ENCODE results near the gene TRIM56. TPM values are rescaled to one million over a fixed set of nuclear protein-coding genes. Genes with fewer than 3 reads are reported as not detected.
"Not testable (repeated sequence)": the region's sequence is repeated elsewhere in the genome, so short reads cannot be mapped to it uniquely, and the experiment has no call there.

The TRIM56 gene
- total RNA-seq, 1 donor from 2014 or later, result 22.2 TPM

DNA sequence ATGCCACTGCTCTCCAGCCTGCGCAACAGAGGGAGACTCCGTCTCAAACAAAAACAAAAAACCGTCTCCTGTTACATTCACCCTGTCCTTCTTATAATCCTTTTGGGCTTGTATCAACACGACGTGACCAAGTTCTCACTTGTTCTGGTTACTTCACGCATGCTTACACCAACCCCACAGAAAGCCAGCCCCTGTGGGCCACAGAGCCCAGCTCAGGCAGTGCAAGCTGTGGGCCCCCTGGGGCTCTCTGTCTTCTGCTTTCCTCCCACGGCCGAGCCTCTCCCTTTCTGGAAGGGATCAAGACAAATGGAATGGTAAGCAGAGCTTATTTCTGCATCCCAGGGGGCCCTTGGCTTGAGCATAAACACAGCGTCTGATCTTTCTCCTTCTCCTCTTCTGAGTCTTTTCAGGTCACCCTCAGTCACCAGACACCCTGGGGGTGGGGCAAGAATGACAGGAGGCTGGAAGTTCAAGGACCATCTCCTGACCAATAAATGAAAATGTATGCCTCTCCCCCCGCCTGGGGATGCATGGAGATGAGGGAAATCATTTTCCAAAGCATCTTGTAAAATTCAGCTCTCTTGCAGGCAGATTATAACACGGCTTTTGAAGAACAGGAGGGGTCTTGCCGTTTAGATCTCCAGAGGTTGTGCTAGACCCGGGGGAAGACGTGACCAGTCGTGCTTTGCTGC lies 19.0 kb upstream of the TRIM56 start:
- Mint-ChIP-seq H3K9me3 (no peaks in the 10 kb centered on the region), H3K4me3 (peak overlapping the region; percentile 6)

DNA sequence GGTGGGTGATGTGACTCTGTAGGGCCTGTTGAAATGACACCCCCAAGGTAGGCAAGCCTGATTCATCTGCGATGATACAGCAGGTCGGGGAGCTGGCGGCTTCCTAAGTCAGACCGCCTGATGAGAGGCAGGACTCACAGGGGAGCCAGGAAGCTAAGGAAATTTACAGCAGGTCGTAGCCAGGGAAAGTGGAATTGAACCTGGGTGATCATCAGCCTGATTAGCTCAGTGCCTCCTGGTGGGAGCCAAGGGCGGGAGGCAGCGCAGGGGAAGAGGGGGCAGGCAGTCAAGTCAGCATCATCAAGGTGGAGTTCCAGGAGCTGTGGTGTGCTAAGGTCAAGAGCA lies 18.5 kb upstream of the TRIM56 start:
- H3K27me3 Mint-ChIP-seq, result peaks cover 28% of the 10 kb centered on the region
- TF ChIP-seq, protein P1, sequence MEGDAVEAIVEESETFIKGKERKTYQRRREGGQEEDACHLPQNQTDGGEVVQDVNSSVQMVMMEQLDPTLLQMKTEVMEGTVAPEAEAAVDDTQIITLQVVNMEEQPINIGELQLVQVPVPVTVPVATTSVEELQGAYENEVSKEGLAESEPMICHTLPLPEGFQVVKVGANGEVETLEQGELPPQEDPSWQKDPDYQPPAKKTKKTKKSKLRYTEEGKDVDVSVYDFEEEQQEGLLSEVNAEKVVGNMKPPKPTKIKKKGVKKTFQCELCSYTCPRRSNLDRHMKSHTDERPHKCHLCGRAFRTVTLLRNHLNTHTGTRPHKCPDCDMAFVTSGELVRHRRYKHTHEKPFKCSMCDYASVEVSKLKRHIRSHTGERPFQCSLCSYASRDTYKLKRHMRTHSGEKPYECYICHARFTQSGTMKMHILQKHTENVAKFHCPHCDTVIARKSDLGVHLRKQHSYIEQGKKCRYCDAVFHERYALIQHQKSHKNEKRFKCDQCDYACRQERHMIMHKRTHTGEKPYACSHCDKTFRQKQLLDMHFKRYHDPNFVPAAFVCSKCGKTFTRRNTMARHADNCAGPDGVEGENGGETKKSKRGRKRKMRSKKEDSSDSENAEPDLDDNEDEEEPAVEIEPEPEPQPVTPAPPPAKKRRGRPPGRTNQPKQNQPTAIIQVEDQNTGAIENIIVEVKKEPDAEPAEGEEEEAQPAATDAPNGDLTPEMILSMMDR (conservative IDR thresholded peaks at IDR 0.05), result no peak
- DNase-seq (ENCODE audit: extremely low spot score, unreplicated experiment), result no peak
- peak overlapping the region; percentile 6 for H3K4me3 Mint-ChIP-seq
- no peaks in the 10 kb centered on the region for H3K9me3 Mint-ChIP-seq
- no peak overlapping the region for H3K27ac Mint-ChIP-seq
- H3K4me1 Mint-ChIP-seq (ENCODE audit: unreplicated experiment), result peaks cover 11% of the 10 kb centered on the region
- no peaks in the 10 kb centered on the region for H3K36me3 Mint-ChIP-seq

More for the DNA sequence above, 19.0 kb upstream of the TRIM56 start:
- TF ChIP-seq, protein P1 (conservative IDR thresholded peaks at IDR 0.05), result no peak
- Mint-ChIP-seq H3K27ac (peak overlapping the region; percentile 9), H3K27me3 (peaks cover 32% of the 10 kb centered on the region), H3K4me1 (ENCODE audit: unreplicated experiment) (peaks cover 11% of the 10 kb centered on the region), H3K36me3 (no peaks in the 10 kb centered on the region)
- no peak for DNase-seq (ENCODE audit: extremely low spot score, unreplicated experiment)

DNA sequence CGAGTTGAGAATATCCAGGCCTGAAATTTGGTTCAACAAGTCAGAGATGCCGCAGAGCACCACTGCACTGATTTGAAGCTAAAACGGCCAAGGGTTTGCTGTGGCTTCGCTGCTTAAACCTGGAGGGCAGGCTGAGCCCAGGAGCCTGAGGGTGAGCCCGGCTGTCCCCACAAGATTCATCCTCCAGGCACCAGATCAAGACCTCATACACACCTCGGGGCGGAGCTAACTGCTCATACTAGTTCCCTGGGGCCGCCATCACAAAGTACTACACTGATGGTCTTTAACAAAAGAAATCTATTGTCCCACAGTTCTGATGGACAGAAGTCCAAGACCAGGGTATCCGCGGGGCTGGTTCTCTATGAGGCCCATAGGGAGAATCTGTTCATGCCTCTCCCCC lies 16.9 kb upstream of the TRIM56 start:
- Mint-ChIP-seq H3K4me3 (no peak overlapping the region), H3K27ac (no peak overlapping the region), H3K27me3 (peaks cover 21% of the 10 kb centered on the region), H3K4me1 (ENCODE audit: unreplicated experiment) (peaks cover 11% of the 10 kb centered on the region), H3K36me3 (no peaks in the 10 kb centered on the region), H3K9me3 (no peaks in the 10 kb centered on the region)
- TF ChIP-seq, protein P1 (conservative IDR thresholded peaks at IDR 0.05), result no peak
- DNase-seq (ENCODE audit: extremely low spot score, unreplicated experiment), result no peak

DNA sequence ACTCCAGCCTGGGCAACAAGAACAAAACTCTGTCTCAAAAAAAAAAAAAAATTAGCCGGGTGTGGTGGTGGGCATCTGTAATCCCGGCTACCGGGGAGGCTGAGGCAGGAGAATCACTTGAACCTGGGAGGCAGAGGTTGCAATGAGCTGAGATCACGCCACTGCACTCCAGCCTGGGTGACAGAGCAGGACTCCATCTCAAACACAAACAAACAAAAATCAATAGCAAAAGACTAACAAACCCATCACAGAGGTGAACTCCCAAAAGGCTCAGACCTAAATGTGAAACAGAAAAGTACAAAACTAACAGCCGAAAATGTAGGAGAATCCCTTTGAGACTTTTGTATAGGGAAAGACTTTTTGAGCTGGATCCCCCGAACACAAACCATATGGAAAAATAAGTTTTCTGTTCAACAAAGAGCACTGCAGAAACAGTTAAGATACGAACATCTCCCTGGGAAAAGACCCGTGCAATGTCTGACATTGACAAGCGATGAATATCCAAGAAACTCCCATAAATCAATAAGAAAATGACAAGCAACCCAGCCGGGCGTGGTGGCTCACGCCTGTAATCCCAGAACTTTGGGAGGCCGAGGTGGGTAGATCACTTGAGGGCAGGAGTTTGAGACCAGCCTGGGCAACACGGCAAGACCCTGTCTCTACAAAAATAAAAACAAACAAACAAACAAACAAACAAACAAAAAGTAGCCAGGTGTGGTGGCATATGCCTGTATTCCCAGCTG lies 13.7 kb upstream of the TRIM56 start:
- H3K9me3 Mint-ChIP-seq; DNase-seq (ENCODE audit: extremely low spot score, unreplicated experiment); H3K36me3 Mint-ChIP-seq; H3K27ac Mint-ChIP-seq; H3K4me3 Mint-ChIP-seq; H3K27me3 Mint-ChIP-seq; H3K4me1 Mint-ChIP-seq (ENCODE audit: unreplicated experiment): not testable (repeated sequence)

DNA sequence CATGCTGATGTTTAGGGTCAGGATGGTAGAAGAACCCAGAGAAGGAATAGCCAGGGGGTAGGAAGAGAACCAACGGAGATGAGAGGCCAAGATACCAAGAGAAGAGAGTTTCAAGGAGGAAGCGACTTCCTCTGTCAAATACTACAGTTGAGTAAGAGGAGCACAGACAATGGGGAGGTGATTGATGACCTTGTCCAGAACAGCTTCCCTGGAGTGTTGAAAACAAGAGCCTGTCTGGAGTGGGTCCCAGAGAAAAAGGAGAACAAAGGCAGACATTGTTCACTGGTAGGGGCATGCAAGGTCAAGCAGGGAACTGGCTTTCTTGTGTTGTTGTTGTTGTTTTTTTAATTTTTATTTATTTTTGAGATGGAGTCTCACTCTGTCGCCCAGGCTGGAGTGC lies 9.6 kb upstream of the TRIM56 start:
- Mint-ChIP-seq H3K9me3 (no peaks in the 10 kb centered on the region), H3K36me3 (no peaks in the 10 kb centered on the region), H3K4me3 (no peak overlapping the region), H3K4me1 (ENCODE audit: unreplicated experiment) (peaks cover 10% of the 10 kb centered on the region), H3K27me3 (peaks cover 7% of the 10 kb centered on the region), H3K27ac (no peak overlapping the region)
- no peak for DNase-seq (ENCODE audit: extremely low spot score, unreplicated experiment)
- TF ChIP-seq, protein P1 (conservative IDR thresholded peaks at IDR 0.05), result no peak

DNA sequence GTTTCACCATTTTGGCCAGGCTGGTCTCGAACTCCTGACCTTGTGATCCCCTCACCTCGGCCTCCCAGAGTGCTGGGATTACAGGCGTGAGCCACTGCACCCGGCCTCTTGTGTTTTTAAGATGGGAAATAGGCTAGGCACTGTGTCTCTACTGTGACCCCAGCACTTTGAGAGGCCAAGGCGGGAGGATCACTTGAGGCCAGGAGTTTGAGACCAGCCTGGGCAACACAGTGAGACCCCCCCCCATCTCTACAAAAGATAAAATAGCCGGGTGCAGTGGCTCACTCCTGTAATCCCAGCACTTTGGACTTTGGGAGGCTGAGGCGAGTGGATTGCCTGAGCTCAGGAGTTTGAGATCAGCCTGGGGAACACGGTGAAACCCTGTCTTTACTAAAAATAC lies 9.1 kb upstream of the TRIM56 start:
- H3K4me3 Mint-ChIP-seq; DNase-seq (ENCODE audit: extremely low spot score, unreplicated experiment); H3K27ac Mint-ChIP-seq; H3K9me3 Mint-ChIP-seq; H3K36me3 Mint-ChIP-seq; H3K27me3 Mint-ChIP-seq: not testable (repeated sequence)
- peaks cover 10% of the 10 kb centered on the region for H3K4me1 Mint-ChIP-seq (ENCODE audit: unreplicated experiment)

Measured in type B pancreatic cell (in vitro differentiated cells).